HepG2 (cell line): Measurements from ENCODE around the gene SLA2. TPM values are rescaled to one million over a fixed set of nuclear protein-coding genes. Genes with fewer than 3 reads are reported as not detected.

ENCODE experiments used
- BCL6 ChIP-seq: IDR thresholded peaks from 2 replicates; pipeline ENCODE4 v1.6.1; 2016; ENCODE audit warnings: missing genetic modification reagents, missing compliant biosample characterization
- CEBPG ChIP-seq: IDR thresholded peaks from 2 replicates; pipeline ENCODE4 v1.6.1; 2016
- EEA1 ChIP-seq: sonication (generic); formaldehyde crosslinking; IDR thresholded peaks from 2 replicates; pipeline ENCODE4 v1.5.1; 2020; ENCODE audit warnings: mild to moderate bottlenecking, missing genetic modification reagents, borderline replicate concordance
- ELF3 ChIP-seq: IDR thresholded peaks from 2 replicates; pipeline ENCODE4 v1.6.1; 2016; ENCODE audit warnings: missing genetic modification reagents, missing compliant biosample characterization
- ESRRA ChIP-seq: sonication (generic); formaldehyde crosslinking; IDR thresholded peaks from 2 replicates; pipeline ENCODE4 v1.5.1; 2020; ENCODE audit warnings: mild to moderate bottlenecking, low read depth, missing genetic modification reagents
- FOXC1 ChIP-seq: sonication (generic); formaldehyde crosslinking; IDR thresholded peaks from 2 replicates; pipeline ENCODE4 v1.8.0; 2022; ENCODE audit warnings: mild to moderate bottlenecking, missing genetic modification reagents, borderline replicate concordance
- KAT7 ChIP-seq: IDR thresholded peaks from 2 replicates; pipeline ENCODE4 v1.6.1; 2018; ENCODE audit warnings: borderline replicate concordance, missing compliant biosample characterization
- MAX ChIP-seq: IDR thresholded peaks from 2 replicates; pipeline ENCODE4 v1.6.1; 2012; ENCODE audit warnings: inconsistent platforms
- MAZ ChIP-seq, 2 experiments: sonication (generic) in 1 of 2; formaldehyde crosslinking in 1 of 2; IDR thresholded peaks; 2 replicates each; pipeline versions ENCODE4 v1.5.0 to v1.6.1; 2012 to 2020; ENCODE audit warnings: low read depth in 2 of 2, mild to moderate bottlenecking in 2 of 2, borderline replicate concordance in 1 of 2, improper control_type of control experiment in 1 of 2, low read length in 1 of 2, missing genetic modification reagents in 1 of 2, moderate library complexity in 1 of 2
- MED13 ChIP-seq: sonication (generic); formaldehyde crosslinking; IDR thresholded peaks from 2 replicates; pipeline ENCODE4 v1.5.0; 2020; ENCODE audit warnings: missing genetic modification reagents
- MZF1 ChIP-seq: sonication (generic); formaldehyde crosslinking; IDR thresholded peaks from 2 replicates; pipeline ENCODE4 v1.8.1; 2023; ENCODE audit warnings: mild to moderate bottlenecking, missing genetic modification reagents, borderline replicate concordance
- PHF20 ChIP-seq: sonication (generic); formaldehyde crosslinking; IDR thresholded peaks from 2 replicates; pipeline ENCODE4 v1.5.0; 2020; ENCODE audit warnings: mild to moderate bottlenecking, missing genetic modification reagents
- PRMT3 ChIP-seq: sonication (generic); formaldehyde crosslinking; IDR thresholded peaks from 2 replicates; pipeline ENCODE4 v1.8.1; 2022; ENCODE audit warnings: low read depth, mild to moderate bottlenecking, moderate library complexity, missing genetic modification reagents, borderline replicate concordance
- PRPF4 ChIP-seq: fragments of 200-400 bp; formaldehyde crosslinking; IDR thresholded peaks from 2 replicates; pipeline ENCODE4 v1.6.1; 2016; ENCODE audit warnings: low read length, low read depth; ENCODE audit not compliant: poor library complexity, severe bottlenecking
- RARA ChIP-seq: IDR thresholded peaks from 2 replicates; pipeline ENCODE4 v1.6.1; 2016; ENCODE audit warnings: missing genetic modification reagents, missing compliant biosample characterization
- RBAK ChIP-seq: sonication (generic); formaldehyde crosslinking; IDR thresholded peaks from 2 replicates; pipeline ENCODE4 v1.5.1; 2020; ENCODE audit warnings: mild to moderate bottlenecking, missing genetic modification reagents
- SRY ChIP-seq: sonication (generic); formaldehyde crosslinking; IDR thresholded peaks from 2 replicates; pipeline ENCODE4 v1.8.0; 2022; ENCODE audit warnings: mild to moderate bottlenecking, missing genetic modification reagents
- TSC22D2 ChIP-seq: sonication (generic); formaldehyde crosslinking; IDR thresholded peaks from 2 replicates; pipeline ENCODE4 v1.5.1; 2020; ENCODE audit warnings: missing genetic modification reagents, mild to moderate bottlenecking, borderline replicate concordance
- ZBTB25 ChIP-seq: IDR thresholded peaks from 2 replicates; pipeline ENCODE4 v1.6.1; 2018; ENCODE audit warnings: missing genetic modification reagents
- ZKSCAN8 ChIP-seq: IDR thresholded peaks from 2 replicates; pipeline ENCODE4 v1.6.1; 2016; ENCODE audit warnings: borderline replicate concordance, missing genetic modification reagents, missing compliant biosample characterization
- ZNF263 ChIP-seq: sonication (generic); formaldehyde crosslinking; IDR thresholded peaks from 2 replicates; pipeline ENCODE4 v1.4.0; 2020; ENCODE audit warnings: missing genetic modification reagents
- ZNF281 ChIP-seq: sonication (generic); formaldehyde crosslinking; IDR thresholded peaks from 2 replicates; pipeline ENCODE4 v1.4.0; 2020; ENCODE audit warnings: missing genetic modification reagents, borderline replicate concordance
- ZNF691 ChIP-seq: sonication (generic); formaldehyde crosslinking; IDR thresholded peaks from 2 replicates; pipeline ENCODE4 v1.4.0; 2020; ENCODE audit warnings: missing genetic modification reagents, low read depth, mild to moderate bottlenecking, borderline replicate concordance
- ZNF746 ChIP-seq: sonication (generic); formaldehyde crosslinking; IDR thresholded peaks from 2 replicates; pipeline ENCODE4 v1.8.0; 2022; ENCODE audit warnings: mild to moderate bottlenecking, missing genetic modification reagents
- ZNF792 ChIP-seq: IDR thresholded peaks from 2 replicates; pipeline ENCODE4 v1.6.1; 2016
- polyA plus RNA-seq, 8 experiments: library from polyadenylated mRNA; depleted of rRNA in 3 of 8; stranded (reverse) in 7 of 8; unstranded in 1 of 8; fragments of >200 nt; fragmentation: Illumina TruSeq in 4 of 8; extraction: Trizol in 4 of 8; gene quantifications; 2 replicates each; pipeline versions ENCODE4 v1.2.1 to v1.2.3, GENCODE V29; 2011 to 2016; ENCODE audit warnings: low read depth in 4 of 8, missing spikeins in 1 of 8, mixed read lengths in 1 of 8; ENCODE audit not compliant: insufficient read depth in 1 of 8
- total RNA-seq, 5 experiments: library from RNA; depleted of rRNA; stranded (reverse); fragments of >200 nt; fragmentation: Illumina TruSeq; extraction: Trizol; gene quantifications; 2 replicates each; pipeline ENCODE4 v1.2.3, GENCODE V29; 2016; ENCODE audit warnings: low read depth in 1 of 5

Gene SLA2
- total and polyA plus RNA-seq, 2 of the 13 experiments (the other 11 are each of a cell fraction or from before 2014, with no cell fraction given), result 1.6 to 3.6 TPM

- TF ChIP-seq ZNF263 (CRISPR knock-in tag) (peak; percentile 88), KAT7 (CRISPR knock-in tag) (peak; percentile 88; the same call in 1 of the 2 replicates), BCL6 (CRISPR knock-in tag) (peak; percentile 74), ZBTB25 (peak; percentile 61; the same call in 1 of the 2 replicates), ZNF746 (CRISPR knock-in tag) (no peak; the same call in 1 of the 2 replicates), PHF20 (CRISPR knock-in tag) (peak; percentile 52; the same call in 1 of the 2 replicates), ZNF792 (CRISPR knock-in tag) (peak; percentile 49; the same call in 1 of the 2 replicates), ZNF281 (CRISPR knock-in tag) (peak; percentile 40; the same call in 1 of the 2 replicates), ZNF691 (CRISPR knock-in tag) (peak; percentile 89), PRMT3 (CRISPR knock-in tag) (peak; percentile 56; the same call in 1 of the 2 replicates), TSC22D2 (CRISPR knock-in tag) (0 out of 2 replicates have a peak, but pooled peaks have one; percentile 41), ELF3 (CRISPR knock-in tag) (peak; percentile 76), ZKSCAN8 (CRISPR knock-in tag) (peak; percentile 8), MED13 (CRISPR knock-in tag) (no peak), PRPF4 (peak; percentile 34), CEBPG (CRISPR knock-in tag) (peak; percentile 97), RARA (CRISPR knock-in tag) (peak; percentile 81), RBAK (CRISPR knock-in tag) (peak; percentile 21; the same call in 1 of the 2 replicates), ESRRA (0 out of 2 replicates have a peak, but pooled peaks have one; percentile 56), MAX (peak; percentile 52), MZF1 (no peak), EEA1 (CRISPR knock-in tag) (no peak), FOXC1 (peak; percentile 70), MAZ (IDR thresholded peaks at IDR 0.05; ENCODE audit: borderline replicate concordance, low read depth, low read length) (no peak), MAZ (CRISPR knock-in tag; IDR thresholded peaks at IDR 0.05; ENCODE audit: low read depth) (peak; percentile 52), SRY (CRISPR knock-in tag) (peak; percentile 51; the same call in 1 of the 2 replicates)
Observed at GRCh38 chr20:36632487-36633284, 13.3 kb downstream of the SLA2 start (continued).
